GM21528 (cell line): ENCODE data around the gene UNC5C.

Source experiments
- ATAC-seq: cut with Tn5 transposase; IDR thresholded peaks from one replicate; pipeline ENCODE4 v1.9.1; 2021; ENCODE audit warnings: mild to moderate bottlenecking, moderate library complexity; ENCODE audit not compliant: unreplicated experiment, low FRiP score

The UNC5C gene

DNA sequence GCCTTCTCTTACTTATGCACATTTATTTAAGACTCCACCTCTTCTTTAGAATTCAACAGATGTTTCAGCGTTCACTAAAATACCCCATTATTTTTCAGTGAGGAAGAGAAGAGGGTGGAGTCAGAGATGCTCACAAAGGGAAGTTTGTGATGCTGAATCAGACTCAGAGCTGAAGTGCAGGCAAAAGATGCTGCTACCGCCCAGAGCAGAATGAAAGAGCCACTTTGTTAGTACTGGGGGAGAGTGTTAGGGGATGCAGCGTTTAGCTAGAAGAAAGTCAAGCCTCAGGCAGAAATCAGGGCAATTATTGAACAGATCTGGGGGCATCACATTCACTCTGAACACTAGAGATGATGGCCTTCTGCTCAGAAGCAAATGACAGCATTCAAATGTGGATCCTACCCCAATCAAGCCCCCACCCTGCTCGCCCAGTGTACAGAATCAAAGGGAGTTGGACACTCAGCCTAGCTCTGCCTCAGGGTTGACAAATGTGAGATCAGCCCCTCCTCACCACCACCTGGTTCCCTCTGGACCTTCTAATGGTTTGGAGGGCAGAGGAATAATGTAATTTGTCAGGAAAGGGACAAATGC, 138.3 kb downstream of the UNC5C start:
- no peak for ATAC-seq

DNA sequence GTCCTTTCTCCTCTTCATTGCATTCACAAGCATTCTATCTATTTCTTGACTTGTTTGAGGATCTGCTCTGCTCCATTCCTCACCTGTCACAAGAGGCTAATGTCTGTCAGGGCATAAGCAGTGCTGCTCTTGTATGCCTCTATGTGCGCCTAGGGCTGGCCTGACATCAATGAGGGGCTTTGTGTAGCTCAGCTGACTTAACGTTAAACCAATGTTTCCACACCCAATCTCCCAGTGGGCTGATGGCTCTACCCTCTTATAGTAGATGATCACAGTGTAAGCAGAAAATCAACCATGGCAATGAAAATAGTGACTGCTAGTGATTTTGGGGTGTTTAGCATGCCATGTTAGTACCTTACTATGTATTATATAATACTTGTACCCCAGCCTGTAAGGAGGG, 139.0 kb downstream of the UNC5C start:
- no peak for ATAC-seq

DNA sequence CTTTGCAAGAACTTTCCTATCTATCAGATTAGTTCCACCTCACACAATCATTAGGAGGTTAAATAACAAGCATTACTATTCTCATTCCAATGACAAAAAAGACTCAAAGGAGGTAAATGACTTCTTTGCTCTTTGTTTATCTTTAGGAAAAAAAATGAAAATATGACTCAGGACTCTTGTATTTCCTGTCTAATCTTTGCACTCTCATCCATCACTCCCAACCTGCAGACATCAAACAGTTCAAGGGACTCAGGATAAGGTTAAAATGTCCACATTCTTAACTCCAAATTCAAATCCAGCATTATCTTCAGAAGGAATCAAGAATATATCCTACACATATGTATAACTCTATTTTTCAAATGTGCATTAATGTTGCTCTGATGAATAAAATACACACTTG, 139.6 kb downstream of the UNC5C start:
- ATAC-seq = no peak

DNA sequence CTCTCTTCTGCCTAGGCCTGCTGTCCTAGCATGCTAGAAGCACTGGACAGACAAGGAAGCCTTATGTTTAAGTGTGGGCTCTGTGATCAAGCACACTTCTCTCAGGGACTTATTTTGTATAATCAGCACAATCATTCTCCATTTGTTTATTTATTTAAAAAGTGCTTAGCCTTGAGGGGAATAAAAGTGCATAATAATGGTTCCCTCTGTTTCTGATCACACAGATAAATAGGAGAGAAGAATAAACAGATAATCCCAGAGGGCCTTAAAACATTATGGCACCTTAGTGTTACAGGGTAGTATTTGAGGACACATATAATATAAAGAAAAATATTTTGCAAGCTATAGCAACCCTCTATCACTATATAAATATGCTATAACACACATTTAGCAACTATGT, 146.5 kb downstream of the UNC5C start:
- ATAC-seq = no peak

DNA sequence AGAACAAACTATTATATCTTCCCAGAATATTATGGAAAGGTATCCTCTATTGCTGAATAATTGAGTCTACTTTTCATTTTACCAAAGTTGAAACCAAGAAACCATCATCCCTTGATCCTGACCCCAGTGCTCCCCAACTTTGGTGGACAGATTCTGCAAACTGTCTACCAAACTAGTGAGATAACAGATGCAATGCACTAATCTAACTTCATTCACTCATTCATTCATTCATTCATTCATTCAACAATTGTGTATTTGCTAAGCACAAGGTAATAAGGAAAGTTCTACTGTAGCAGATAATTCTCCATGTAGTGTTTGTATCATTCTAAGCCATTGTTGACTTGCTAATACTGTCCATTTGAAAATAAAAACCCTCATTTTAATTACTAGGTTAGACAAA, 150.6 kb downstream of the UNC5C start:
- no peak for ATAC-seq

DNA sequence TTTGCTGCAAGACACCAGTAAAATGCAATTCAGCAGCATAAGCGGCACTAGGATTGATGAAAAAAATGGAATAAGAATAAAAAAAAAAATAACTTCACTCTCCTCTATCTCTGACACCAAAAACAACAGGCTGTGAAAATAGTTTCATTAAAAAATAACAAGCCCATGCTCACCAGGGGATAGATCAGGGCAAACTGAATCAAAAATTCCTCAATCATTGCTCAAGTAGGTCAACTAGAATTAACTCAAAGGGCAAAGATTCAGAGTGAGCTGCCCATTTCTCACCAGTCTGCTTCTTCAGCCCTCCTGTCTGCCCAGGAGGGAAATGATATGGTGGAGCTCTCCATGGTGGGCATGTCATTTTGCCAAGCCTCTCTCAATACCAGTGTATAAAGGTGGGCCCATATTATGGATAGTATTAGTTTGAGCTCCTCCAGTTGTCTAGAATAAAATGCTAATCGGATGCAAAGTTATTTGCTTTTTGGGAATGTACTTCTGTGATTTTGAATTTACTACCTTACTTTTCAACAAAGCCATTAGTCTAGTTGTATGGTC, 153.9 kb downstream of the UNC5C start:
- no peak for ATAC-seq

DNA sequence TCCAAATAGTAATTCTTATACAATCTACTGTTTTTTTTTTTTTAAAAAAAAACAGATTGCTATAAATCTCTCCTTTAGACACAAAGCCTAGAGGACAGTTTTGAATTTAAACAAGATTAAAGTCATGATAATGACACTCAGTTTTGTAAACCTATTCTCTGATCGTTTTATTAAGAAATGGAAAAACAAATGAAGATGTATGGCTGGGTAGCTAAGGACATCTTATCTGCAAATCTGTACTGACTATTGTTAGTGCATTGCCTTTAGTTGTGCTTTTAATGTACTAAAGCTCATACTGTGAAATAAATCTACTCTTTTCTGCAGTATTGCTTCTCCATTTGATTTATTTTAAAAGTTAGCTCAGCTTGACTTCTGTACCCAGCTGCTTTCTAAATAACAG, 155.0 kb downstream of the UNC5C start:
- ATAC-seq = no peak

DNA sequence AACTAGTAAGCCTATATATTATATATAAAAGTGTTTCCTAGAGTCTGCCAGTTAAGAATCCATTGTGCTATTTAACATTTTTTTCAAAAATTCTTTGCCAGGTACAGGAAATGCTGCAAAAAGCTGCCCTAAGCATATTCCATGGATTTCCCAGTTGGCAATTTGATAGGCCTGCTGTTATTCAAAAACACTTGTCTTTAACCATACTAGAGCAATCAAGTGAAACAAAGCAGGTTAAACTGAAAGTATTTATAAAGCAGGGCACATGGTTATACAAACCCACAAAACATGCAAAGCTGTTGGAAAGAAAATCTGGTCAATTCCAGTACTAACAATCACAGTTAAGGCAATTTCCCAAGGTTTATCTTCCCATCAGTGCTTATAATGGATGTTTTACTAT, 159.9 kb downstream of the UNC5C start:
- ATAC-seq = no peak

DNA sequence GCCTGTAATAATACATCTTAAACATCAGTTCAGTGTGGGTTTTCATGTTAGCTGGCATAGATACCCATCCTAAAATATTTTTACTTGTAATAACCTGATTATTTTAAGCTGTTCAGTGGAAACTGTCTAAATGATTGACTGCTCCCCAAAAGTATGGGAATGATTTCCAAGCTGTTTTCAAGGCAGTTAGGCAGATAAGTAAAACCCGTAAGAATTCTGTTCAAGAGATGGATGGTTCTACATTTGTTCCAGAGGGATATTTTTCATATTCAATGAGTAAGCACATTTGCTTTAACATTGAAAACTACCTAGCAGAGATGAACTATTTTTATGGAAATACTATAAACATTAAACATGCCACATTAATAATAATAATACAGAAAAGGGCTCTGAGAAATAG, 161.1 kb downstream of the UNC5C start:
- no peak for ATAC-seq

DNA sequence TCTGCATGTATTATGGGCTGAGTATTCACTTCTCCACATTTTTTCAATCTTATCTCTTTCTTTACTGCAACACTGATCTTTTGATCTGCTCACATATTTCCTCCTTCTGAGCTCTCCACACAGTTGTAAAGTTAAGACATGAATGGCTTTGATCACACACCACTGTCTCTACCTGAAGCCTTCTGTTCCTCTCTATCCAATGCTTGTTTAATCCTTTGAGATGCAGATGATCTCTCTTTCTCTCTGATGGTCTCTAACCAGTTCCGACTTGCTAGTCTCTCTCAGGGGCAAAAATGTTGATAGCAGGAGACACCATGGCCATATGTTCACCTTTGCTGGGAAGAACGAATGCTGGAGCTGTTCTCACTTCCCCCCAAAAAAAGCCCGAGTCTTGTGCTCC, 162.4 kb downstream of the UNC5C start:
- ATAC-seq = no peak

DNA sequence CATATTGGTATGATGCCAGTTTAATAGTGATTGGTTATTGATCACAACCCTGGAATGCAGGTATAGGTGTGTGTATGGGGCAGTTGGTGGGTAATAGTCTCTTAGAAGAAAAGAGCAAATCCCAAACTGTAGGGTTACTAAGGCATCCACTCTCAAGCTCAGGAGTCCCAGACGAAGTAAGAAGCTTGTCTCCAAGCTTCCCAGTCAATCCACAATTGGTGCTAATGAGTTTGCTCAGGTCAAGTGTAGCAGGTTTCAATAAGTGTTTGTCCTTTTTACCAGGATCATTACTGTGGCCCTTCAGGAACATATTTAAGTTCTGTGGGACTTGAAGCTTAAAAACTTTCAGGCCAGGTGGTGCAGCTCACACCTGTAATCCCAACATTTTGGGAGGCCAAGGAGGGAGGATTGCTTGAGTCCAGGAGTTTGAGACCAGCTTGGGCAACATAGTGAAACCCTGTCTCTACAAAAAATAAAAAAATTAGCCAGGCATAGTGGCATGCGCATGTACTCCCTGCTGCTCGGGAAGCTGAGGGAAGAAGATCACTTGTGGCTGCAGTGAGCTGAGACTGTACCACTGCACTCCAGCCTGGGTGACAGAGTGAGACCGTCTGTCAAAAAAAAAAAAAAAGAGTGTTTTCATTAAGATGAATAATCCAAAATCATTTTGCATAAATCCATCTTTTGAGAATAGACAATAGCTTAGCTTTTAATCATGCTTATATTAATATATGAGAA, 166.8 kb downstream of the UNC5C start:
- no peak for ATAC-seq

DNA sequence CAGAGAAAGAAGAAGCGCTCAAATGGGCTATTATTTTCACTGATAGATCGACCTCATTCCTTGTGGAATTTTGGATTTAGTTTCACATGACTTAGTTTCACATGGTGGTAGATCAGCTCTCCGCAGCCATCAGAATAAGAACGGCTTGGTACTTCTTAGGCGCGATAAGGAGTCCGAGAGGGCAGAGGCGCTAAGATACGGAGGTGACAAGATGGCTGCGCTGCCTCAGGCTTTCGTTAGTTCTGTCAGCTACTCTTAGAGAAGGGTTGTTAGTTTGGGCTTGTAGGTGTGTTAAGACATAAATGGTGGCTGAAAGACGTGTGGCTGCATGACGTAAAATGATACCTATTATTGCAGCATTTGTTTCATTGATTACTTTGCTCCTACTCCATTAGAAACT, 169.1 kb downstream of the UNC5C start:
- no peak for ATAC-seq

DNA sequence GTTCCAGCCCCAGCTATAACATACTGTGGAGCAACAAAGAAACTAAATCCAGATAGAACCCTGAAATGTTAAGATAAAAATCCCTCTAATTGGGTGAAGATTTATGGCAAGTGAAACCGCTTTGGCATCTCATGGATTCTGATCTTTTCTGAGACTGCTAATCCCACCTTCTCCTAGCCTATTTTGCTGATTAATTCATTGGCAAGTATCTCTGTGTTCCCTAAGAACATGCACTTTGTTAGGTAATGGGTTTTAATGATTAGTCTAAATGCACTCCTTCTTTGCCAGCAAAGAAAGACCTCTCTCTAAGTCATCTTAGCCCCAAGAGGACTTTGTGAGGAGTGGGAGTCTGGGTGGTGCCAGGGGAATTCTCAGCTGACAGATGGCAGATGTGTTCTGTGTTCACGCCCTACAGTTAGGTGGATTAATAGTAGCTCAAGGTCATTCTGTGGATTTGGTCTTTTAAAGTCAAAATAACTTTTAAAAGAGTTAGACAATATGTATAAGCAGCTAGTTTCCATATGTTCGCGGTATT, 171.3 kb downstream of the UNC5C start:
- ATAC-seq = no peak

DNA sequence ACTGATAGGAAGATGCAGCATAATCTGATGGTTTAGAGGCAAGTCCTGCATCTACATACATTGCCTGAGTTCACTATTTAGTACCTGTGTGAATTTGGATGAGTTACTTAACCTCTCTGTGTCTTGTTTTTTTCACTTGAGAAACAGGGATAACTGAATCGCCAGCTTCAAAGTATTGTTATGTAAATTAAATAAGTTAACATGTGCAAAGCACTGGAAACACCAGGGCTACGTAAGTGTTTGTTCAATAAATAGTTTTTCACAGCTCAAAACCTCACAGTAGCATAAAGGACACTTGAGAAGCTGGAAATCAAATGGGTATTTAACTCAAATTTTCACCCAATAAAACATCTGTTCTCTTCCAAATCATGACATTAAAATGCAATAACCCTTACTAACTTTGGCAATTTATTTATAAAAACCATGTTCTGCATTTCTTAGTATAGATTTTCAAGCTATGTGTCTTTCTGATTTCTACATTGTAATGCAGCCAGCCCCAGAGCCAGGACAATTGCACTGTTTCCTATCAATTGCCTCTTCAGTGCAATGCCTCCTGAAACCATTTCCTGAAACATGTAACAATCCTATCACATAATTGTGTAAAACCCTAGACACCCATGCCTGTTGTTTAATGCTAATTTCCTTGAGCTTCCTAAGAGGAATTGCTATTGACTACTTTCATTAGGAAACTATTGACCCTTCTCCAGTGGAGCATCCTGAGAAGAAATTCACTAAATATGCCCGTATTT, 177.1 kb downstream of the UNC5C start:
- no peak for ATAC-seq

DNA sequence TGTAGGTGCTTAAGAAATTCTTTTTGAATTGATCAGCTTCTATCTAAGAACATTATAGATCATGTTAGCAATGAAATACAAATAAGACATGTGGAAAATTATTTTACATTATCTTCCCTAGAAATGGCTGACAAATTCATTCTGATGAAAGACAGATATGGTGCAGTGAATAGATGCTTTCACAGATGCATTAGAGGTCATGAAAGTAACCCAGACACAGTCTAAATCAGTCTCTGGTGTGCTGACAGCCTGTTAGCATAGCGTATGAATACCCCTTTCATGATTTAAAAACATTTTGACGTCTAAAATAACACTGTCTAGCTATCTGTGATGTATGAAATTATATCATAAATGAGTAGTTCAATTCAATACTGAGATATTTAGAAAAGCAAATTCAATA, 180.9 kb downstream of the UNC5C start:
- no peak for ATAC-seq

DNA sequence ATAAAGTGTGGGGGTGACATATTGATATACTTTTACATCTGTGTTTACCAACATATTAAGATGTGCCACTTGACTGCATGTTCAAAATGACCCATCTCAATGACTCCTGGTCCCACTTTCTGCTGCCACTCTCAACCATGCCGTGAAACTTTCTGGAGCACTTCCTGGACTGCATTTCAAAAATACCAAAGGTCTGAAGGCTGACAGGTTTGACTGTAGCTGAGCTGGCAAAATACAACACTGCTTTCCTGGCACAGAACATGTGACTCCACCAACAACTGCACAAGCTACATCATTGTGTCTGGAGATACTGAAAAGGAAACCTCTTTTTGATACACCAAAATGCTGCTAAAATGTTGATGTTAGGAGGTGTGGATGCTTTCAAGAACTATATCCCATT, 184.8 kb downstream of the UNC5C start:
- no peak for ATAC-seq

DNA sequence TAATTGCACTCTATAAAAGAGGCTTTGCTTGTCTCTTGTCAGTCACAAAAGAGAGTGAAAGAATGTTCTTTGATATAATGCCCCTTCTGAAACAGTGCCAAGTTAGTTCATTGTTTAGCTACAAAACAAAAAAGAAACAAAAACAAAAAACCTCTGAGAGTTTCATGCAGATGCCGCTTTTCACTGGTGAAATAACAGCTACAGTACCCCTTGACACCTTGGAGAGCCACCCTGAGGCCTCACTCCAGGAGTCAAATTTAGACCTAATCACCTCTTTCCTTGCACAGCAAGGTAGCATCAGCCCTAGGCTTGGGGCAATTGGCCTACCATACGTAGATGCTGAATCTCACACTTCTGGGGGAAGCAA, 185.2 kb downstream of the UNC5C start:
- no peak for ATAC-seq

DNA sequence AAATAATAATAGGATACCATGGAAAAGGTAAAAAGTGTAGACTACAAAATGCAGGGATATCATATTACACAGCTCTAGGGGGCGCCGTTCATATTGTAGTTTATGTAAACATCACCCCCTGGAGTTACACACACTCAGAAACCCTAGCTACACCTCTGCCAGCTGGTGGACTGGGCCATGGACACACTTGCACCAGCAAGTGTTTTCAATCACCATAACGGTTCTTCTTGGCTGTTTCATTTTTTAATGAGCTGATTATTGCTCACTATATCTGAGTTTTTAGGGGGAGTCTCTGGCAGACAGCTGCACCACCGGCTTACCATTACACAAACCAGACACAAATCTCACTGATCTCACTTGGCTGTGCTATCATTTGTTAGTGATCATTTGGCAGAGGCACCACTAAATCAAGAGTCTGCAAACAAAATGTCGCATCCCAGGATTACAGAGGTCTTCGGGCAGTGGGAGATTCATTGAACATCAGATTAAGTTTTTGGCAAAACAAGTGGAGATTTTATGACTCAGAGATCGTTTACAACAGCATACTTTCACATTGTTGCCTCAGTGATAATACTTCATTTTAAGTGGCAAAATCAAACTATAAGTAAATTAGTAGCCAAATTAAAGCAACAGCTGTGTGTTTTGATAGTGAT, 185.7 kb downstream of the UNC5C start:
- no peak for ATAC-seq

DNA sequence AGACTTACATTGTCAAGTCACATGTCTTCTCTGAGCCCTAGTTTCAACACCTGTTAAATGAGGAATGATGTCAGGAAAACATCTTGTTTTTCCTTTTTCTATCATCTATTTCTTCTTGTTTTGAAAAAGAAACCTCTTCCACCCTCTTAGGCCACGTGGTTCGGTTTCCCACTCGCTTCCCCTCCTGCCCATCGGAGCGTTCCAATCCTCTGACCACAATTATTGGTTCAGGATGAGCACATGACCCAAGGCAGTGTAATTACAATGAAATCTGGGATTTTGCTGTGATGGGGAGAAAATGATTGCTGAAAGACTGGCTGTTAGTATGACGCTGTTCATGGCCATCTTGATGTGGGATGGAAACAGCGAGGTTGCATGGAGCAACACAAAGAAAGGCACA, 186.7 kb downstream of the UNC5C start:
- no peak for ATAC-seq

DNA sequence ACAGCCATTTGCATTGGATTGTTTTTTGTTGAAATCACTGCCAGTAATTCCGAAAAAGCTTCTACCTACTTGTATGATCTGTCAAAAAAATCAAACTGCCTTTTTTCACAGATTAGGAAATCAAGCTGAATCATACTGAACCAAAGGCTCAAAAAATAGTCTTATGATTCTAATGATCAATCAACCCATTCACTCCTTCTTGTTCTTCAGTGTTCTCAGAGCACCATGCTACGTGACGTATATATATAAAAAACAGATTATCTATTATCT, 187.1 kb downstream of the UNC5C start:
- no peak for ATAC-seq
